Measurements from ENCODE around the gene APIP. TPM values are rescaled to one million over a fixed set of nuclear protein-coding genes. Genes with fewer than 3 reads are reported as not detected.

The APIP gene
- total and polyA plus RNA-seq, 2 of the 8 experiments (the other 6 are each of a cell fraction or from before 2014, with no cell fraction given): 10.4 to 25.7 TPM

DNA sequence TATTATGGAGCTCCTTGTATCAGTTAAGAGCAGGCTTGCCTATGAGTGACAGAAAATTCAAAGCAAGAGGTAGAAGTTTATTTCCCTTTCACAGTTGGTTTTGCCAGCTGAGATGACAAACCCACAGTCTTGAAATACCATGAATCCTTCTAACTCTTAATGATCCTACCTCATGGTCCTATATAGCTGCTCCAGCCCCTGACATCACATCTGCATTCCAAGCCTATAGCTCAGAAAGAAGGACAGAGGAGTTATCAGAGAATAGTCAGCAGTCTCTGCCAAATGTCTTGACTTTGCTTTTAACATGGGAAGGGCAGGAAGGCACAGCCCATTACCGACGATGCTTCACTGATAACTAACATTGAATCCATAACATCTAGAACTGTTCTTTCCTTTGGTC, 76.2 kb downstream of the APIP start:
- Histone ChIP-seq H3K4ac (replicated peaks; ENCODE audit: insufficient read length, low read depth, low read length) (no peak overlapping the region), H4K8ac (ENCODE audit: extremely low read depth, insufficient read depth, low read length) (no peak overlapping the region), H3K23me2 (ENCODE audit: low read depth, low read length) (no peaks in the 10 kb centered on the region; the same call in 1 of the 2 replicates), H3K9ac (replicated peaks in 1 of 4; ENCODE audit: extremely low read depth in 1 of 4, low read depth in 3 of 4, low read length in 3 of 4) (no peak overlapping the region), H3K79me2 (ENCODE audit: control insufficient read depth in 1 of 2, insufficient read depth in 2 of 2, low read length in 2 of 2) (no peaks in the 10 kb centered on the region), H2BK15ac (ENCODE audit: low read length) (no peak overlapping the region), H2AK5ac (ENCODE audit: low read depth, low read length) (no peak overlapping the region), H2AFZ (ENCODE audit: low read length) (no peak overlapping the region), H4K20me1 (replicated peaks in 1 of 2; ENCODE audit: control insufficient read depth in 1 of 2, insufficient read depth in 2 of 2, low read length in 2 of 2) (no peaks in the 10 kb centered on the region), H3K9me3 (ENCODE audit: insufficient read depth in 2 of 2, low read depth in 1 of 2, low read length in 1 of 2) (no peaks in the 10 kb centered on the region), H2BK5ac (ENCODE audit: low read depth, low read length) (no peak overlapping the region), H3K27ac (ENCODE audit: low read depth, low read length) (no peak overlapping the region), H3K4me2 (ENCODE audit: insufficient read depth in 1 of 2, low read depth in 2 of 2, low read length in 2 of 2) (no peak overlapping the region), H2BK120ac (replicated peaks; ENCODE audit: low read depth, low read length) (no peak overlapping the region), H3K4me3 (ENCODE audit: extremely low read depth in 1 of 4, insufficient read depth in 2 of 4, low read depth in 3 of 4, low read length in 4 of 4) (no peak overlapping the region), H3K23ac (ENCODE audit: insufficient read length) (no peak overlapping the region), H4K91ac (replicated peaks; ENCODE audit: insufficient read length, low read length) (no peak overlapping the region), H3K4me1 (replicated peaks in 1 of 4; ENCODE audit: control insufficient read depth in 3 of 4, insufficient read depth in 4 of 4, low read length in 3 of 4) (peaks cover 0 to 4% (median 0%) of the 10 kb centered on the region in 4 experiments; a peak in 2 of 7 replicates), H4K5ac (ENCODE audit: insufficient read length, low read depth, low read length) (no peak overlapping the region), H3K18ac (ENCODE audit: extremely low read depth, low read length) (no peak overlapping the region), H3K79me1 (ENCODE audit: low read depth, low read length) (no peaks in the 10 kb centered on the region), H3K56ac (replicated peaks; ENCODE audit: insufficient read length, low read depth, low read length) (no peak overlapping the region), H3K14ac (ENCODE audit: insufficient read length) (no peak overlapping the region), H3K36me3 (ENCODE audit: control insufficient read depth in 2 of 4, insufficient read depth in 4 of 4, low read length in 3 of 4) (no peaks in the 10 kb centered on the region; a peak in 1 of 8 replicates), H2BK20ac (ENCODE audit: low read length) (no peak overlapping the region), H3K27me3 (replicated peaks in 1 of 4; ENCODE audit: control insufficient read depth in 3 of 4, extremely low read depth in 1 of 4, insufficient read depth in 3 of 4, low read length in 3 of 4) (no peaks in the 10 kb centered on the region), H2BK12ac (ENCODE audit: low read depth, low read length) (no peak overlapping the region)
- ChIA-PET CTCF (ENCODE audit: partially characterized antibody) (interaction anchor here (0.6 to 6.6 kb wide), 22 partner anchors 10 to 352 kb away, joined by 3 to 32 read pairs (median 4); no protein-coding TSS in a partner anchor), POLR2A (ENCODE audit: partially characterized antibody) (no interaction called here)
- no peak for FAIRE-seq
- 97% methylated on average over 2 of the region's 2 CpGs; no CpG with 5 or more reads in 1 of the 2 experiments for WGBS, 2 experiments (ENCODE audit: extremely low coverage in 1 of 2, insufficient coverage in 1 of 2, insufficient read length in 1 of 2, insufficient replicate concordance in 2 of 2, low coverage in 1 of 2, low lambda C conversion rate in 2 of 2, missing lambda C conversion rate in 1 of 2)
- DNase-seq (ENCODE audit: low read depth in 1 of 2, low spot score in 2 of 2): no peak
- TF ChIP-seq, protein P1, sequence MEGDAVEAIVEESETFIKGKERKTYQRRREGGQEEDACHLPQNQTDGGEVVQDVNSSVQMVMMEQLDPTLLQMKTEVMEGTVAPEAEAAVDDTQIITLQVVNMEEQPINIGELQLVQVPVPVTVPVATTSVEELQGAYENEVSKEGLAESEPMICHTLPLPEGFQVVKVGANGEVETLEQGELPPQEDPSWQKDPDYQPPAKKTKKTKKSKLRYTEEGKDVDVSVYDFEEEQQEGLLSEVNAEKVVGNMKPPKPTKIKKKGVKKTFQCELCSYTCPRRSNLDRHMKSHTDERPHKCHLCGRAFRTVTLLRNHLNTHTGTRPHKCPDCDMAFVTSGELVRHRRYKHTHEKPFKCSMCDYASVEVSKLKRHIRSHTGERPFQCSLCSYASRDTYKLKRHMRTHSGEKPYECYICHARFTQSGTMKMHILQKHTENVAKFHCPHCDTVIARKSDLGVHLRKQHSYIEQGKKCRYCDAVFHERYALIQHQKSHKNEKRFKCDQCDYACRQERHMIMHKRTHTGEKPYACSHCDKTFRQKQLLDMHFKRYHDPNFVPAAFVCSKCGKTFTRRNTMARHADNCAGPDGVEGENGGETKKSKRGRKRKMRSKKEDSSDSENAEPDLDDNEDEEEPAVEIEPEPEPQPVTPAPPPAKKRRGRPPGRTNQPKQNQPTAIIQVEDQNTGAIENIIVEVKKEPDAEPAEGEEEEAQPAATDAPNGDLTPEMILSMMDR (IDR thresholded peaks at IDR 0.05; ENCODE audit: control extremely low read depth in 1 of 3, insufficient read depth in 1 of 3, low read depth in 1 of 3, low read length in 3 of 3): no peak
- TF ChIP-seq JUN (IDR thresholded peaks at IDR 0.05; ENCODE audit: low read depth, low read length) (no peak), CTBP2 (IDR thresholded peaks at IDR 0.05; ENCODE audit: borderline replicate concordance, insufficient read depth, insufficient read length, low read length) (no peak), CHD1 (IDR thresholded peaks at IDR 0.05; ENCODE audit: low read depth, low read length) (no peak), BRCA1 (IDR thresholded peaks at IDR 0.05; ENCODE audit: low read depth, low read length) (no peak), EZH2 (IDR thresholded peaks at IDR 0.05; ENCODE audit: low read depth, low read length, severe bottlenecking) (no peak), TBP (IDR thresholded peaks at IDR 0.05; ENCODE audit: low read depth, low read length) (no peak), KDM5A (IDR thresholded peaks at IDR 0.05; ENCODE audit: low read length) (no peak), RNF2 (IDR thresholded peaks at IDR 0.05; ENCODE audit: borderline replicate concordance, low read depth, low read length, missing control alignments, poor library complexity, severe bottlenecking) (no peak), SAP30 (IDR thresholded peaks at IDR 0.05; ENCODE audit: insufficient read depth, insufficient replicate concordance, low read length) (no peak), KDM1A (IDR thresholded peaks at IDR 0.05; ENCODE audit: borderline replicate concordance, low read length) (no peak)
